OCI-M1 (cell line): ENCODE data around the gene LVRN.
"Not testable (repeated sequence)": the region's sequence is repeated elsewhere in the genome, so short reads cannot be mapped to it uniquely, and the experiment has no call there.

Experiments used
- DNase-seq: peaks from one replicate; lab custom pipeline; 2025; lab: John Stamatoyannopoulos, UW

Gene LVRN, protein sequence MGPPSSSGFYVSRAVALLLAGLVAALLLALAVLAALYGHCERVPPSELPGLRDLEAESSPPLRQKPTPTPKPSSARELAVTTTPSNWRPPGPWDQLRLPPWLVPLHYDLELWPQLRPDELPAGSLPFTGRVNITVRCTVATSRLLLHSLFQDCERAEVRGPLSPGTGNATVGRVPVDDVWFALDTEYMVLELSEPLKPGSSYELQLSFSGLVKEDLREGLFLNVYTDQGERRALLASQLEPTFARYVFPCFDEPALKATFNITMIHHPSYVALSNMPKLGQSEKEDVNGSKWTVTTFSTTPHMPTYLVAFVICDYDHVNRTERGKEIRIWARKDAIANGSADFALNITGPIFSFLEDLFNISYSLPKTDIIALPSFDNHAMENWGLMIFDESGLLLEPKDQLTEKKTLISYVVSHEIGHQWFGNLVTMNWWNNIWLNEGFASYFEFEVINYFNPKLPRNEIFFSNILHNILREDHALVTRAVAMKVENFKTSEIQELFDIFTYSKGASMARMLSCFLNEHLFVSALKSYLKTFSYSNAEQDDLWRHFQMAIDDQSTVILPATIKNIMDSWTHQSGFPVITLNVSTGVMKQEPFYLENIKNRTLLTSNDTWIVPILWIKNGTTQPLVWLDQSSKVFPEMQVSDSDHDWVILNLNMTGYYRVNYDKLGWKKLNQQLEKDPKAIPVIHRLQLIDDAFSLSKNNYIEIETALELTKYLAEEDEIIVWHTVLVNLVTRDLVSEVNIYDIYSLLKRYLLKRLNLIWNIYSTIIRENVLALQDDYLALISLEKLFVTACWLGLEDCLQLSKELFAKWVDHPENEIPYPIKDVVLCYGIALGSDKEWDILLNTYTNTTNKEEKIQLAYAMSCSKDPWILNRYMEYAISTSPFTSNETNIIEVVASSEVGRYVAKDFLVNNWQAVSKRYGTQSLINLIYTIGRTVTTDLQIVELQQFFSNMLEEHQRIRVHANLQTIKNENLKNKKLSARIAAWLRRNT

DNA sequence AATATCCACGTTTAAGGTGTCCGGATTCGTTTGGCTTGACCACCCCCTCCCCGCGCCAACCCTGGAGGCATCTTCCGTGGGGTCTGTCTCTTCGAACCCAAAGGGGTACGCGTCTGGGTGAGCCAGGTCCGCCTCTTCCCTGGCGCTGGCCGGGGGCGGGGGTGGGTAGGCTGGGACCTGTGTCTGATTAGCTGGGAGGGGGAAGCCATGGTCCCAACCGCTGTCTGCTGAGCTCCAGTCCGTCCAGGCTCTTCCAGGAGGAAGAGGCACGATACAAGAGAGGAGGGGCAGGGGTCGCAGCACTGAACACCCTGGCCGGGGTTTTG is at the start of gene LVRN:
LVRN (plus strand) TSS at position 237 of the 326 bp plus-strand sequence. CDS start 143 bp downstream, outside the sequence.
- no peak for DNase-seq

DNA sequence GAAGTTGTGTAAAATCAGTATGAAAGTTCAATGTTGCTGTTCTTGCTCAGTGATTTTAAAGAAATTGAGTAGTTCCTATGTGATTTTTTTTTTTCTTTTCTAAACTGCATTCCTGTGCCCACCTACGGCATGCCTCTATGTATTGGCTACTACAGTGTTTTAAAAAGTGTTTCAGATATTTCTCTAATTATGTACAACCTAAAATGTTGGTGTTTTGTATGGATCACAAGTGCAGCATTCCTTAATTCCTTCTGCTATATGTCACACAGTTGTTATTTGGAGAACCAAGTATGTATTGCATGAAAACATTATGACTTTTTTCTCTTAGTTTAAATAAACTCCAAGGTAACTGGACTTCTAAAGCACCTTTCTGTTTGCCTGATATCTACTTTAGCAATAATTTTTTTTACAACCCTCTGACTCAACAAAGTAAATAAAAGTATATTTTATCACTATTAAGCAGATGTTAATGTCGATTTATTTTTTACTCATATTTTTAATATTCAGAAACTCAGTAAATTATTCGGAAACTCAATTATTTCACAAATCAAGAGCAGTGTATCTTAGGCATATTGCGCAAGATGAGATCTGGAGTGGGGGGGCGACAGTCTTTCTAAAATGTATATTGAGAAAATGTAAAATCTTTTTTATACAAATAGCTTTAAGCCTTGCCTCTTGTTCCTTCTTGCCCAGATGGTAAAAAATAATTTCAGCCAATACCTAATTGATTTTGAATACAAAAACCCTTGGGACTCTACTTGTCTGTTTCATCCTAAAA is 48.5 kb upstream of the LVRN start:
- DNase-seq, result not testable (repeated sequence)

DNA sequence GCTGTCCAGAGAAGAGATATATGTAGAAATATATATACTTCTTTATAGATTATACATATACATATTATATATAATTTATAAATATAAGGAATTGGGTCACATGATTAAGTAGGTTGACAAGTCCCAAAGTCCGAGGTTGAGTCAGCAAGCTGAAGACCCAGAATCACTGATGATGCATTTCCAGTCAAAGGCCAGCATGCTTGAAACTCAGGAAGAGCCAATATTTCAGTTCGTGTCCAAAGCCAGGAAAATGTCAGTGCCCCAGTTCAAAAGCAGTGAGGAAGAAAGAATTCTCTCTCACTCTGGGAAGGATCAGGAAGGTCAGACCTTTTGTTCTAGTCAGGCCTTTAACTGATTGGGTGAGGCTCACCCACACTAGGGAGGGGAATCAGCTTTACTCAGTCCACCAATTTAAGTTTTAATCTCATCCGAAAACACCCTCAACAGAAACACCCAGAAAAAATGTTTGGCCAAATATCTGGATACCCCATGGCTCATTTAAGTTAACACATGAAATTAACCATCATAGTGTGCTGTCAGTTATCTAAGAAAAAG is 42.0 kb upstream of the LVRN start:
- no peak for DNase-seq

DNA sequence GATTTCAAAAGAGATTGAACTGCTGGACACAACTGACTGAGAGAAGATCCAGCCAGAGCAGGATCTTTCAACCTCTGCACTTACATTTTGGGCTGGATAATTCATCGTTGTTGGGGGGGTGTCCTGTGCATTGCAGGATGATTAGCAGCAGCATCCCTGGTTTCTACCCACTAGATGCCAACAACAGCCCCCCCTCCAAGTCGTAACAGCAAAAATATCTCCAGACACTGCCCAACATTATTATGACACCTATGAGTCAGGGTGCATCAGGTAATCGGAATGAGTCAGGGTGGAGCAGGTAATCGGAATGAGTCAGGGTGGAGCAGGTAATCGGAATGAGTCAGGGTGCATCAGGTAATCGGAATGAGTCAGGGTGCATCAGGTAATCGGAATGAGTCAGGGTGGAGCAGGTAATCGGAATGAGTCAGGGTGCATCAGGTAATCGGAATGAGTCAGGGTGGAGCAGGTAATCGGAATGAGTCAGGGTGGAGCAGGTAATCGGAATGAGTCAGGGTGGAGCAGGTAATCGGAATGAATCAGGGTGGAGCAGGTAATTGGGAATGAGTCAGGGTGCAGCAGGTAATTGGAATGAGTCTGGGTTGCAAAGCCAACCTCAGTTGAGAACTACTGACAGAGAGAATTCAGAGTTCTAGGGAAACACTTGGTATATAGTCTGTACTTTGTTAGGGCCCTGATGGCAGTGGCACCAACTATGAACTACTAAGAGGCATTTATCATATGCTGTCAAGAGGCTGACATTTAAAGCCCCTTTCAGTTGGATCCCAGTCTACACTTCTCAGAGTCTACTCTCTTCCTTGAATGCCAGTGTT is 33.5 kb upstream of the LVRN start:
- DNase-seq, result not testable (repeated sequence)

DNA sequence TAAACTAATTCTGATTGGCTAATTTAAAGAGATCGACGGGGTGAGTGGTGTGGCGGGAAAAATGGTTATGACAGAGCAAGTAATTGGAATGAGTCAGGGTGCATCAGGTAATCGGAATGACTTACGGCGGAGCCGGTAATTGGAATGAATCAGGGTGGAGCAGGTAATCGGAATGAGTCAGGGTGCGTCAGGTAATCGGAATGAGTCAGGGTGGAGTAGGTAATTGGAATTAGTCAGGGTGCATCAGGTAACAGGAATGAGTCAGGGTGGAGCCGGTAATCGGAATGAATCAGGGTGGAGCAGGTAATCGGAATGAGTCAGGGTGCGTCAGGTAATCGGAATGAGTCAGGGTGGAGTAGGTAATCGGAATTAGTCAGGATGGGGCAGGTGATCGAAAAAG is 32.1 kb upstream of the LVRN start:
- not testable (repeated sequence) for DNase-seq

DNA sequence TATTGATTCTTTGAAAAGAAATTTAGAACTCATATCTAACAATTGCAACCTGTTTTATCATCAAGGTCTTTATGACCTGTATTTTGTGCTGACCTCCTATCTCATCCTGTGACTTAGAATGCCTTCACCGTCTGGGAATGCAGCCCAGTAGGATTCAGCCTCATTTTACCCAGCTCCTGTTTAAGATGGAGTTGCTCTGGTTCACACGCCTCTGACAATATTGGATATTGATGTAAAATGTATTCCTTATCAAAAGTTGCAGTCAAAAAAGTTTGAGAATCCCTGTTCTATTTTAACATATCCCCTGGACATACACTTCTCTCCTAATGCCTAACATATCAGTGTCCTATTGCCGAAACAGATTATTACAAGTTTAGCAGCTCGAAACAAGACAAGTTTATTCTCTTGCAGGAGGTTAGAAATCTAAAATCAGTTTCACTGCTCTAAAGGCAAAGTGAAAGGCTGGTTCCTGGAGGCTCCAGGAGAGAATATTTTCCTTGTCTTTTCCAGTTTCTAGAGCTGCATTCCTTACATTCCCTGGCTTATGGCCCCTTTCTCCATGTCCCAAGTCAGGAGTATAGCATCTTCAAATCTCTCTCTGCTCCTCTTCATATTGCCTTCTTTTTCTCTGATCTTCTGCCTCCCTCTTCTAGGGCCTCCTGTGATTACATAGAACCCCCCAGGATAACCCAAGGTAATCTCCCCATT is 31.5 kb upstream of the LVRN start:
- DNase-seq, result no peak

DNA sequence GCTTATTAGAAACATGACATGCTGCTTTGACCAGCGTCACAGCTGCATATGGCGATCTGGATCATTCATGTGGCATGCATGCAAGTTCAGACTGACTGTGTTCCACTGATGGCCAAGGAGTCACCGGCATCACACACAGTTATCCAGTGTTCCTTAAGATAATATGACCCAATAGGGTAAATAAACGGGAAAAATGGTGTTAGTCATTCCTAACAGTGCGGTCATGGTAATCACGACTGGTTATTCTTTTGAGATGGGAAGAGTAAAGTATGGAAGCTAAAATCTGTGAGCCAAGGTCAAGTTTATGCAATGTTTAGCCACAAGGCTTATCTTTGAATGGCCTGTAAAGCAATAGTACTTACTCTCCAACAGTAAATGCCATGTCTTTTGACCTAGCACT is 29.3 kb upstream of the LVRN start:
- DNase-seq, result no peak

DNA sequence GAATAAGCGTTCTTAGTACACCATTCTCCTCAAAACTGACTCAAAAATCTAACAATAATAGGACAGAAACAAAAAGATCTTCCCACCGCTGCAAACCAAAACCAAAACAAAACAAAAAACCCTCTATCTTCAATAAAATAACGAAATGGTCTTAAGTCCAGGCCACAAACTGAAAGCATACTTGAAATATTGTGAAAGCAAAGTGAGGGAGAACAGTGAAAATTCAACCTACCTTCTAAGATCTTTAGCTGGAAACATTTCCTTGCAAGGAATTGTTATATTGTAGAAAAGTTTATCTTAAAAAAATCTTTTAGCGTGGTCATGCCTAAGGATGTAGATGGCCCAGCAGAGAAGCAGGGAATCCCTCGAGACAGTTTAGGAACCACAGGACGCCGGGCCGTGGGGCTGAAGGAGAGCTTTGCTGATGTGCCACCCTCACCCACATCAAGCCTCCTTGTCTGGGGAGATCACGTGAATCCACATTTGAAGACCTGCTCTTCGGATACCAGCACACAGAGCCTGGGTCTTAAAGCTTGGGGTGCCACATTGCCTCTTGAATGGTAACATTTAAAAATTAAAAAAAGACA is 27.8 kb upstream of the LVRN start:
- no peak for DNase-seq

DNA sequence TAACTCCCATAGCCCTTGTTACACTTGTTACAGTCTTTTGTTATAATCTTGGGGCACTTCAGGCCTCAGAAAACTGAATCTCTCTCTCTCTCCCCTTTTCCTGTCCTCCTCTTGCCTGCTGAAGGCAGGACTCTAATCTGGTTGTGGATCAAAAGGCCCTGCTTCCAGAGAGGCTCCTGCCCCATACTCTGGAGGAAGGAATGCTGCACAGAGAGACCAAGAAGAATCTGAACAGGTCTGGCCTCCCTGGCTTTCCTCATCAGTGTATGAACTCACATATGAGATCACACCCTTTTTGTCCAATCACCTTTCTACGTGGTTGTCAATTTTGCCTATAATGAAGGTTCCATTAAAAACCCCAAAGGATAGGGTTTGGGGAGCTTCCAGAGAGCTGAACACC is 26.2 kb upstream of the LVRN start:
- DNase-seq, result no peak

DNA sequence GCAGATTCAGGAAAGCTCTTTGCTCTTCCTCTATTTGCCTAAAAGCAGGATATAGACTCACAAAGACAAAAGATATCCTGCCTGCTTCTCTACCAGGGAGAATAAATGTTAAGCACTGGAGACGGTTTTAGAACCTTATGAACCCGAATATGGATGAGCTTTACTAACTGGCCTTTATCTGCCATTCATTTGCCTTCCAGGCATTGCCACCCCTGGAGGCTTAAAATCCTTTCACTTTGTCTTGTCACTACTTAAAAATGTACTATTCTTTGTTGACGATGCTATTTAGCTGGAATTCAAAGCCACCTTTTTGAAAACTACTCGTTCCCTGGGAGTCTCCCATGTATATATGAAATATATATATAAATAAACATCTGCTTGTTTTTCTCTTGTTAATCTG is 23.2 kb upstream of the LVRN start:
- DNase-seq, result no peak

DNA sequence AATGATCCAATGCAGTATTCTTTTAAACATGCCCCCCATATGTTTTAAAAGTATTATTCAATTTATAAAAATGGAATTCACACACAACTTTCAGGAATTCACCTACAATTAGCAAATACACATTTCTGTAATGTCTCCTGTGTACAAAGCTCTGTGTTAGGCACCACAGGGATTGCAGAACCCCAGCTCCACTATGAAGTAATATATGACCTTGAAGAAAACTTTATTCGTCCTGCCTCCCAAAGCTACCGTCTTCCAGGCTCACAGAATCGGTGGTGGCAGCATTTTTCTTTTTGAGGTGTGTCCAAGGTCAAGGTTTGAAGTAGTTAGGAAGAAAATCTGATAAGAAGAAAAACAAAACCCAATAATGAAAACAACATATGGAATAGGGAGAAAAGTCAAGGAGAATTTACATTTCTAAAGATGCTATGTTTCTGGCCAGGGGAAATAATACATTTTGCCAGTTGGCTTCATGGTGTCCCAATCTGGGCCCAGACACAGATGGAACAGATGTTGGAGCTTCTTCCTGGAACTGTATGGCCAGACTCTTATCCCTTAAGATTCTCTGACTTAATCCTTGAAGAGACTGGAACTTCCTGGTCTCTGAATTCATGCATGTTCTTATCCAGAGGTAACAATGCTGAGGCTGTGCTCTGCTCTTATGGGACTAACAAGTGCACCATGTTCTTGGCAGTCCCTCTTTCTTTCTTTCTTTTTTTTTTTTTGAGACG is 22.0 kb upstream of the LVRN start:
- no peak for DNase-seq

DNA sequence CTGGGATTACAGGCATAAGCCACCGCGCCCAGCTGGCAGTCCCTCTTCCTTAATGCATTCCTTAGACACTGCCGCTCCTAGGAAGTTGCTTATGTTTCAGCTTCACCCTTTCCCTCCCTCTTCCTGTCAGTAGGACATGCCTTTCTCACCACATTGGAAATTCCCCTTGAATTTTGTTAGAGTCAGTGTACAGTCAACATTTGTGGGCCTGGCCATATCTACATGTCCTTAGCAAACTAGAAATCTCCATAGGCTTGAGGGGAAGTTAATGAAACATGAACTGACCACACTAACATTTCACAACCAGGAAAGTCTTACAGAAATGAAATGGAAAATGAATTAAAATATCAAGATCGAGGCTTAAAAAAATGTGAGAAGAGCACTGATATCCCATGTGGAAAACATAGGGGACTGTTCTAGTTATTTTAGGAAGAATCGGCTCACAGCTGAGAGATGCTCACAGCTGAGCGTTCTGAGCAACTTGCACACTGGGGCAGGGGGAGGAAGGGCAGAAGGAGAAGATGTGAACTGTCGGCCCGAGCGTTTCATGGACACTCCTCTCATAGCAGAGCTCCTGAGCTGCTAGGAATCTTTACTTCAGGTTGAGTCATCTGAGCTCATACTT is 21.1 kb upstream of the LVRN start:
- peak; percentile 0 for DNase-seq

DNA sequence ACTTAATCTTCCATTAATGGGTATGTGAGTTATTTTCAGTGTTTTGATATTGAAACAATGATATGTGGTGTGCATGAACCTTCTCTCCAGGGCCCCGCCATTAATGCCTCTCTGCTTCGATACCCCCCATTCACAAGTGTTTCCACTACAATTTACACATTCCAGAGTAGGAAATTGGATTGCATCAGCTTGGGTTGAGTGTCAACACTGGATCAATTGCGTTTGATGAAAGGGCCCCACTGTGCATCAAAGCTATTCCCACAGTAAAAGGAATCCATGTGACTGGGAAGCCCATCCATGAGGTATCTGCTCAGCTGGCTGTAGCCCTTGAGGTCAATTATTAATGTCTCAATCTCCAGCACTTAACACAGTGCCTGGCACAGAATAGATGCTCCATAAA is 17.8 kb upstream of the LVRN start:
- no peak for DNase-seq

DNA sequence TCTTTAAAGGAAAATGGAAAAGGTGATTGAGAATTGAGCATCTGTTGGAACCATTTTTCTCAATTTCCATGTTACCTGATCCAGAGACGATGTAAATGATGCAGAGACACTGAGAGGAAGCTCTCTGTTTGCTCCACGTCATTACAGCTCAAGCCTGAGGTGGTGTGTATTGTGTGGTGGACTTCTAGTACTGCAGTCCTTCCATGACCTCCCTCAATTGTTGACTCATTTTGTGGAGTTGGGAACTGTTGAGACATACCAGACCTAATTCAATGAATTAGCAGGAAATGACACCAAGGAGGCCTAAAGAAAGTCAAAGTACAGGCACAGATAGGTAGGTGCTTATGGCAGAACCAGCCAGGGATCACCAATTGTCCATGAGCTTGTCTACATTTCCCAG is 15.6 kb upstream of the LVRN start:
- DNase-seq, result no peak

DNA sequence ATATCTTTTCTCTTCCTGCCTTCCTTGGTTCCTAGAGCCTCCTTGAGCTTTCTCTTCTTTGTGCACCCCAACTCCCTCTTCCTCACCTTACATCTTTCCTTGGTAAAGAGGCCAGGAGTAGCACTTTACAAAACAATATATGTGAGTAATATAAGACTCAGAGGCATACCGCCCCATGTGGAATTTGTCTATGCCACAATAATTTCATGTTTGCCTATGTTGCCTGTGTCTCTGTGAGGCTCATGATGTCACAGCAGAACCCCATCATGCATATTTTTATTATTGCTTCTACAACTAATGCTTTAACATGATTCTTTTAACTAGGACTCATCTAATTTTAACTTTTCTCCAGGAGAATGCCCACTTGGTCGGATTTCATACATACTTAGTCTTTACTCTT is 15.0 kb upstream of the LVRN start:
- no peak for DNase-seq

DNA sequence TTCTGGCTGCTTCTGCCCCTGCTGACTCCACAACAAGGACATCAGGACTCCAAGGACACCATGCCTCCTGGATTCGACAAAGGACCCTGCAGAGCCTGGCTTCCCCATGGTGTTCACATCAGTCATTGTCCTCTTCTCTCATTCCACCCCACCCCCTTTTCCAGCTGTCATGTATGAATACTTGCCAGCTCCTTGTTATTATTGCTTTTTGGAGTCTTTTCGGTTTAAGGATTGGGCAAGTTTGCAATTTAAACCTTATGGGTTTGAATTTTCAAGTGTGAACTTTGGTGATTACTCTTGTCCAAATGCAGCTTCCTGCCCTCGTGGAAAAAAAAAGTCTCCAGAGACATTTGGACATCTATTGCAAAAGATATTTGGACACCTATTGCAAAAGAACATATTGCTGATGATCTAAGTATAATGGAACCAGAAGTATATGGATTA is 14.2 kb upstream of the LVRN start:
- no peak for DNase-seq

DNA sequence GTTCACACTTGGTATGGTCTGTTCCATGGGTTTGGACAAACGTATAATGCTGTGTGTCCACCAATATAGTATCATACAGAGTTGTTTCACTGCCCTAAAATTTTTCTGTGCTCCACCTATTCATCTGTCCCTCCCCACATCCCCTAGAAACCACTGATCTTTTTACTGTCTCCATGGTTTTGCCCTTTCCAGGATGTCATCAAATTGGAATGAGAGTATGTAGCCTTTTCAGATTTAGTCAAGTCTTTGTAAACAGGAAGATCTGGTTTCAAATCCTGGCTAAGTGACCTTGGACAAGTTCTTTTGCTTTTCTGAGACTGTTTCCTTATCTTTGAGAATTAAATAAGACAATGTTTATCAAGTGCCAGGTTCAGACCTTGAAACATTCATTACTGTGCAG is 13.2 kb upstream of the LVRN start:
- no peak for DNase-seq

DNA sequence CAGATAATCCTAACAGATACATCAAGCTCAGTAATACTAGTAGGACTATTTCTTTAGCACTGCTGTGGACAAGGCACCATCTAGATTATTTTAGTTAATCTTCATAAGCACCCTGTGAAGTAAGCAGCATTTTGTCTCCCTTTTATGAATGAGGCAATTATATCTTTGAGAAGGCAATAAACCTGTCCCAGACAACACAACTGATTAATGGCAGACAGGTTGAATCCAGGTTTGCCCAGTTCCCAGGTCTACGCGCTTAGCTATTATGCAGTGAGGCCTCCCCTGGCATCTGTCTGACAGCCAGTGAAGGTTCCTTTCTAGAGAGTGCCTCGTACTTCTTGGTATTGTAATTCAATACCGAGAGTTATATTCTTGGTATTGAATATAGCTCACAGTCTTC is 9.7 kb upstream of the LVRN start:
- DNase-seq, result no peak

DNA sequence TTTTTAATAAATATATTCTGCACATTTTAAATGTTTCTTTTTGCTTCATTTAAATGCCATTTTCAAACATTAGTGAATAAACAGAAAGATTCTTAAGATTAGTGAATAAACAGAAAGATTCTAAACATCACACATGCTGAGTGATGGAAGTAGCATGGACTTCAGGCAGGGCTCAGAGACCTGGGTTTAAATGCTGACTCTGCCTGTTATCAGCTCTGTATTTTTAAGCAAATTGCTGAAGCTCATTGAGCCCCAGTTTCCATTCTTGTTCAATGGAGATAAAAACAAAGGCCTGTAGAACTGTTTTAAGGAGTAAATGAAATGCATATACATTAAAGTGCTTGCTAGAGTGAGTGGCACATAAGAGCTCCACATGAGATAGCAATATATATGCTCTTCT is 8.1 kb upstream of the LVRN start:
- no peak for DNase-seq
